GM21825 (cell line): ENCODE measurements around the gene RALGPS1.

ENCODE experiments used
- ATAC-seq: cut with Tn5 transposase; IDR thresholded peaks from one replicate; pipeline ENCODE4 v1.9.1; 2021; ENCODE audit warnings: mild to moderate bottlenecking, moderate library complexity; ENCODE audit not compliant: unreplicated experiment

Gene RALGPS1

DNA sequence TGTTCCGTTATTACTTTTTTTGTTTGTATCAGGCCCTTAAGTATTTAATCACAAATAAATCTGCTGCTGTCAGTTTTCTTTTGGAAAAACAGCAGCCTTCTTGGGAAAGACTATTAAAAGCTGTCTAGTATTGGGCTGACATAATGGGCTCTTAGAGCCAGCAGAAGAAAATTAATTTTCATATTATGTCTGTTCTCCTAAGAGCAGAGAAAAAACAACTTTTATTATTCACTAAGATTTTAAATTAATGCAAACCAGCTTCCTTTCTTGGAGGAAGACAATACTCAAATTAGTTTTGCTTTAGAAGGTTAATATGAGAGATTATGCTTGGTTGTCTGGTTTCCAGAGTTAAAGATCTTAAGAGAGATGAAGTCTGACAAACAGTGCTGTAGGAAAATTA lies 319.4 kb downstream of the RALGPS1 start:
- ATAC-seq, result no peak

DNA sequence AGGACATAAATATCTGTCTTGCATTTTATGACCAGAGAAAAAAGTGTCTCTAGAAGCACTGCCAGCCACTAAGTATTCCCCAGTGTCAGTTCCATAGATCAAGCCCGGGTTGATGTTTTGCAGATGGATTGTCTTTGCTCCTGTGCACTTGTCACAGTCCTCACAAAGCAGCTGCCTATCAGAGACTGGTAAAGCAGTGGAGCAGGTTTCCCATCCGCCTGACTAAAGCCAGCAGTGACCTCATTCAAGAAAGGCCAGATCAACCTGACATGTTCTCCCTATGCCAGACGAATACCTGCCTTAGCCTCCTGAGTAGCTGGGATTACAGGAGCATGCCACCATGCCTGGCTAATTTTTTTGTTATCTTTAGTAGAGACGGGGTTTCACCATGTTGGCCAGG lies 323.2 kb downstream of the RALGPS1 start:
- no peak for ATAC-seq

DNA sequence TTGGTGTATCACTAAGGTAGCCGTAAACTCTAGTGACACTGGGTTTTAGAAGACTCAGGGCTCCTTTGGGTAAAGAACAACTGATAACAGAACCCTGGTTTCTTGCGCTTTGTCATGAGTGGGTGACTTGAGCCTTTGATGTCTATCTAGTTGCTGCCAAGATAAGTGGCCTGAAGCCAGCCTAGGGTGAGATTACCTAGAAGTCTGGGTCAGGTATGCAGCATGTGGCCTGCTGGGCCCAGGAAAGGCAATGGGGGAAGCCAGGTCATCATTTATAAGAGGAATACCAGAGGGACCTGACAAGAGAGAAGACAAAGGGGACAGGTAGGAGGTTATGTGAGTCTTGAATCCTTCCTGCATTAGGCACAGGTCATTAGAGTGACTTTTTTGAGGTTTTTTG lies 326.8 kb downstream of the RALGPS1 start:
- no peak for ATAC-seq

DNA sequence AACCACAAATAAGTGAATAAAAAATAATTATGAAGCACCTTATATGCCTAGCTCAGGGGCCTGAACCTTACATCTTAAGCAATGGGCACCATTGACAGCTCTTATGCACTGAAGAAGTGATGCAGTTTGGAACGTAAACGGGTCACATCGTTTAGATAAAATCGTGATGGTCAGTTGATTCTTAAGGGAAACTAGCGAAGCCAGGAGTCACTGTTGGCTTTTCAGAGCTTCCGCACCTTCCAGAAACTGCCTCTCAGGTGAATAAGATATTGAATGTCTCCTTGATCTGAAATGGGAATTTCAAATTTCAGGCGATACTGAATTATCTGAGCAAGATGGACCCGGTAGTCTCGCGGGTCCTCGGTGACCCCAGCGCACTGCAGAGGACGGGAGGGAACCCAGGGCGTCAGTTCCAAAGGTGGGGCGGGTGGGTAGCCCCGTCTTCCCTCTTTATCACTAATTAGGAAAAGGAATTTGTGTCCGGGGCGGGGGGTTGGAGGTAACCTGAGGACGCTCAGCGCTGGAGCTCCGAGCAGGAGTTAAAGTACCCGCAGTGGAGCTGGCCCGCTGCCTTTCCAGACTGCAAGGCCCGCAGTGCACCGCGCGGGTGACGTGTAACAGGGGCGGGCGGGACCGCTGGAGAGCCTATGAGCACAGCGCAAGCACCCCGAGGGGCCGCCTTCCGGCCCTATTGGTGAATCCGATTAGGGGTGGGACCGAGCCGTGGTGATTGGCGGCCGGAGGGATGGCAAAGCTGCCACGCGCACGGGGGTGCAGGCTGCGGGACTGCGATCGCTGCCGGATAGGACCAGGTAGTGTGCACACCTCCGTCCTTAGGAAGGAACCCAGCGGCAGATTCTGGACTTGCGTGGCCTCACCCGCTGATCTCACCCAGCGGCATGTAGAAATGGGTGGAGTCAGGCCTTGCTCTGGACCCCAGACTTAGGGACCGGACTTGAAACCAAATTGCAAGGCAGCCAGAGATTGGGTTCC lies 330.3 kb downstream of the RALGPS1 start:
- peak; percentile 99 for ATAC-seq

DNA sequence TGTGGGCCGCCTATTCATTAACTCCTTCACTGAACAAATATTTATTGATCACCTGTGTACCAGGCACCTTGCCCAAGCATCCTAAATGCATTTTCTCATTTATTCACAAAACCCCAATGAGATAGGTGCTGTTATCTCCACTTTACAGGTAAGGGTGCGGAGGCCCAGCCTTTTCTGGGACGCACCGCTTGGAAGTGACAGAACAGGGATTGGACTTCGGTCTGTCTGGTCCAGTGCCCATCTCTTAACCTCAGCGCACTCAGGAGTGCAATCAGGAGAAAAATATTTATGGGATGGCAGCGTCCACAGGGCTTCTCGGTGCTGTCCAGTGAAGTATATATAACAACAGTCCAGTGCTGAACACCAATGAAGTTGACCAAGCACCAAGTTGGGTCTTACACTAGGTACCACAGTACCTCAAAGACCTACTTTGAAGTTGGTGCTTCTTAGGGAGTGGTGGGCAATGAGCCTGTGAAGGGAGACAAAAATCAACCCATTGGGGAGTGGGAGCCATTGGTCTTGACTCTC lies 331.1 kb downstream of the RALGPS1 start:
- ATAC-seq, result no peak

DNA sequence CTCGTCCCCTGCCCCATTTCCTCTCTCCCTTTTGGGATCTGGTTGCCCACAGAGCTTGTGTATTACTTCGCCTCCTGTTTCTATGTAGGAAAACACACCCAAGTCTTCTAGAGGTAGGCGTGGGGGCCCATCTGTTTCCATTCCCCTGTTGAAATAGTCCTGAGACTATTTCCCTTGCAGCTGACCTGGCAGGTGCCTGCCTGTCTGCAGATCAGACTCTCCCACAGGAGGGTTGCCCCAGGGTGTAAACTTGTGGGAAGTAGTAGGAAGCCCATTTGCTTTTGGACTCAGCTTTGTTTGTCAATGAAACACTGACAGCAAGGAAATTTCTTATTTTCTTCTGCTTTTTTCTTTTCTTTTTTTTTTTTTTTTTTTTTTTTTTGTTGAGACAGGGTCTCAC lies 333.7 kb downstream of the RALGPS1 start:
- ATAC-seq, result no peak

DNA sequence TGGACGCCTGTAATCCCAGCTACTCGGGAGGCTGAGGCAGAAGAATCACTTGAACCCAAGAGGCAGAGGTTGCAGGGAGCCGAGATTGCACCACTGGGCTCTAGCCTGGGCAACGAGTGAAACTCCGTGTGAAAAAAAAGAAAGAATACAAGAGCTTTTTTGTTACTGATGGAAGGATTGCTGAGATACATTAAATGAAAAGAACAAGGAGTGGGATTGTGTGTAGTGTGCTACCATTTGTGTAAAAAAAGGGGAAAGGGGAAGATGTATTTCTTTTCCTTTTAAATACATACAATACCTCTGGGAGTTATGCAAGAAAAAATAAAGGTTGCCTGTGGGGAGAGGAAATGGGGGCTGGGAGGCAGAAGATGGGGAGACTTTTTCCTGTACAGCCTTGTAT lies 335.3 kb downstream of the RALGPS1 start:
- no peak for ATAC-seq

DNA sequence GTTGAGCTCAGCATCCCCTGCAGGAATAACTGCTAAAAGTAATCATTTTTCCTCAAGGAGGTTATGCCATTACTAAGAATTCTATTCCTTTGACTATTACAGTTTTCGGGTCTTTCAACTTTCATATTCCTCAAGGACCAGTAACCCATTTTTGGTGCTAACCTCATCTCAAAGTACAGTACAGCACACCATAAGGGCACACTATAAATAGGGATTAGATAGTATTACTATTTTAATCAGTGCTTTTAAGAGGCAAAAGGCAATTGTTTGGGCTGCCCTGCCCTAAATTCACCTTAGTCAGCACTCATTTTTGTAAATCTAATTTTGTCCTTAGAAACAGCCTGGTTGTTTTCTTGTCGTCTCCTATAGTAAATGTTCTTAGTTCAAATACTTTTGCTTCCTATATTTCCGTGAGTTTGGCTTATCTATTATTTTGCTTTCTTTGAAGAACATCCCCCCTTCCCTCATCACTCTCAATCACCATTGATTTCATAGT lies 336.4 kb downstream of the RALGPS1 start:
- no peak for ATAC-seq

DNA sequence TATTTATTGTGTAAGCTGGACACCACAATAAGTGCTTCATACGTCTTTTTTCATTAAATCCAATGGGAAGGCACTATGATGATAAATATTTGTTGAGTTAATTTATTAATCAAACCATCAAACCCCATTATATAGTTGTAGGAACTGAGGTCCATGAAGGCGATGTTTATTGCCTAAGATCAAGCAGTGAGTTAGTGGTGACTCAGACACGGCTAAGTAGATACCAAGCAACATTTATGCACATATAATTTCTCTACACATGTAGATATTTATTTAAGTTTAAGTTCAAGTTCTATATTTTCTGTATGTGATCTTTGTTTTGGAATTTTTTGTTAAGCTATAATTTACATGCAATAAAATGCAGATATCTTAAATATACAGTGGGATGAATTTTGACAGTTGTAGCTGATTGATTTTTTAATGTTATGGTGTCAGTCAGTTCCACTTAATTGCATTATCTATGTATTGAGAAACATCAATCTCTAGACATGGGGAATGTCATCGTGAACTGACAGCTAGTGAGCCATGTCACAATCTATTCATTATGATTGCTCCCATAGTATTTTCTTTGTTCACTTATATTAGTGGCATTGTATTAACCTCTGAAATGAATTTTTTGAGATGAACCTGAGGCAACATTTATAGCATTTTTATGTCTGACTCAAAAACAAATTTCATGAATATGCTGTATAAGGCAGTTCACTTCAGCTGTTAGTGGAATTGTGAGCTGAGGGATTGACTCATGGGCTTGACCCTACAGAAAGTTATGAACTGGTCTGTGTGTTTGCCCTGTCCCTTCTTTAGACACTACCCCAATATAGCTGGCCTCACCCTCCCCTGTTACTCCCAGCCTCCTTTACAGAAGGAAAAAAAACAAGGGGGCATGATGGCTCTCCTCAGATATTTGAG lies 338.1 kb downstream of the RALGPS1 start:
- ATAC-seq, result no peak

DNA sequence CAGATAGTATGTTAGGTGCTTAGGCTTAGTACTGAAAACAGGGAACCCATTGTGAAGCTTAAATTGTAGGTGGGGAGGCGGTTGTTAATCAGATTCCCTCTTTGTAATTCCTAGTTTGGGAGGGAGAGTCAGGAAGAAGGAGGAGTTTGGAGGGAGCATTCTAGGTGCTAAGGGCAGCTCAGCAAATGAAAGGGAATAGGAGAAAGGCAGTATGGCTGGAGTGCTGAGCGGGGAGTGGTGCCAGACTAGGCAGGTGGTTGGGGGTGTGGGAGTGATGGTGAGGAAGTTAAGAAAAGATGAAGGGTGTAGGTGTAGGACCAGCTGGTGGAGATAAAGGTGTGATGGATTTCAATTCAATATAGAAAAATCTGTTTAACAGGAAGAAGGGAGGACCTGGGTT lies 338.9 kb downstream of the RALGPS1 start:
- ATAC-seq, result no peak

DNA sequence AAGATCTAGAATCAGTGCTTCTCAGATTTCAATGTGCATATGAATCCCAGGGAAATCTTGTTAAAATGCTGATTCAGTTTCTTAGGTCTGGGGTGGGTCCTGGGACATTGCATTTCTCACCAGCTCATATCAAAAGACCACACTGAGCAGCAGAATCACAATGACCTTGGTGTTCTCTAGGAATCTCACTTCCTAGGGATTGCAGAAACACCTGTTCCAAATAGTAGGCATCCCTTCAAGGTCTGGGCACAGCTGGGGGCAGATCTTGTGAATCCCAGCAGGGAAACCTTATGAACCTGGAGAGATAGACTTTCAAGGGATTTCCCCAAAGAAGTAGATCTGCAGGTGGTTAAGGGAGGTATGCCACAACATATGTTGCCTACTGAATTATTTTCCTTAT lies 341.1 kb downstream of the RALGPS1 start:
- no peak for ATAC-seq

DNA sequence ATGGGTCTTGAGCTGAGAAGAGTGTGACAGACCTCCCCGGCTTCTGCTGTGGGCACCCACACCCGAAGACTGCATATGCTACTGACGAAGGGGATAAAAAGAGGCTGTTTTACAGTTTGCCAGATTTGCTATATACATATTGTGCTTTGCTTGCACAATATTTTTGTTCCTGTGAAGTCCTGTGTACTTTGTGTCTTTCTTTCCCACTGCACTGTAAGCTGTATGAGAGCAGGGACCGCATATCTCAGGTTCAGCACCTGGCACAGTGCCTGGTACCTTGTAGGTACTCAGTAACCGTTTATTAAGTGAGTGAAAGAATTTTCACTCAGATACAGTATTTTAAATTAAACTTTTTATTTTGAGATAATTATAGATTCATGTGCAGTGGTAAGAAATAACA lies 341.7 kb downstream of the RALGPS1 start:
- ATAC-seq, result no peak

DNA sequence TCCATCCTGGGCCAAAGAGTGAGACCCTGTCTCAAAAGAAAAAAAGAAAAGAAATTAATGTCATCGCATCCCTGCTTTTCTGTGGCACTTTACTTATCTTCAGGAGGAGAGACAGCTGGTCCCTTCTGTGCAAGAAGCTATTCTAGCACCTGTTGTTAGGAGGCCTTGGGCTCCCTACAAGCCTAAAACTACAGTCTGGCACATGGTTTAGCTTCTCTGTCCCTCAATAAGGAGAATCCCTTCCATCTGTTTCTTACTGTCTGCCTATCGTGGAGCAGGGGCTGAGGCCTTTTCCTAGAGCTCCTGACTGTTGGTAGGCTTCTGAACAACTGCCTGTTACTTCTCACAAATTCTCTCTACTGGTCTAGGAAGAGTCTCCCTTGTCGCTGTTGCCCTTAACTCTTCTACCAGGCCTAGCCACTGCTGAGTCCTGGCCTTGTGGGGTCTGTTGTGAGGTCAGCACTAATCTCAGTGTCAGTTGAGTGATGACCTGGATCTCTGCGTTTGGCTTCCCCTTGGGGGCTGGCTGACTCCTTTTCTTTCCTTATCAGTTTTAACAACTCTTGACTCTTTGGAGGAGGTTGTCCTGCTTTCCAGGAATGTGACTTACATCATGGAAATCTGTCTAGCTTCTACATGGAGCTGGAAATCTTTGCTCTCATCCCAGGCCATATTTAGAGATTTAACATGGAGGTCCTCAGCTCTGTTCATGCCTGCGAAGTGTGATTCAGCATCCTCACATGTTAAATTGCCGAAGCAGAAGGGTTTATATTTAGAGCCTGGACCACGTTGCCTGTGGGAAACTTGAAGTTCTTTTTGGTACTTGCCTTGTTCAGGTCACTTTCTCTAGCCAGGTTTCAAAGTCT lies 344.3 kb downstream of the RALGPS1 start:
- no peak for ATAC-seq

DNA sequence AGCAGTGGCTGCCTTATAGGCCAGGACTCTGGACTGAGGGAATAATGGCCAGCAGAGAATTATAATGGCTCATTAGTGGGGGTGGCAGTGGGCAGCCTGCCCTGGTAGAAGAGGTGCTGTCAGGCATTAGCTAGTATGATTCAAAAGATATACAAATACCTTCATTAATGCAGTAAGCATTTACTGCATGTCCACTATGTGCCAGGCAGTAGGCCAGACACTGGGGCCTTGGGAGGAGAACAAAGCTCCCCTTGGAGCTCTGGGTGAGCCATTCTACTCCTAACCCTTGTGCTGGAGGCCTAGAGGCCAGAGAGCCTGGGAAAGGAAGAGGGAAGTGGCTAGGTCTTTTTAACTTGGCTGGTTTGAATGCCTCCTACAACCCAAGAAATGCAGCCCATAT lies 348.0 kb downstream of the RALGPS1 start:
- ATAC-seq, result no peak

DNA sequence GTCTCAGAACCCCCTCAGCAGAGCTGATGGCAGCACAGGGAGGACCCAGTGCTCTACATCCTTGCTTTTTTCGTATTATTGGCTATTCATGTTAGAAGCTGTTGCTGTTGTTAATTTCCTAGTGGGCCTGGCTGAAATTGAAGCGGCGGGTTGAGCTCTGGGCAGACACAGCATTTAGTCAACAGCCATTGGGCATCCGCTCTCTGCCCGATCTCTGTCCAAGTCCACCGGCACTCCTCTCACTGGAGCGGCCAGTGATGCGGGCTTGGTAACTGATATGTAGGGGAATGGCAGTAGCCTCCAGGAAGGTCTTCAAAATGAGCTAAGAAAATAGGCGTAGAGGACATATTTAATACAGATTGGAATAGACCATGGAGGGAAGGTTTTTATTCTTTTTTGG lies 348.7 kb downstream of the RALGPS1 start:
- no peak for ATAC-seq

DNA sequence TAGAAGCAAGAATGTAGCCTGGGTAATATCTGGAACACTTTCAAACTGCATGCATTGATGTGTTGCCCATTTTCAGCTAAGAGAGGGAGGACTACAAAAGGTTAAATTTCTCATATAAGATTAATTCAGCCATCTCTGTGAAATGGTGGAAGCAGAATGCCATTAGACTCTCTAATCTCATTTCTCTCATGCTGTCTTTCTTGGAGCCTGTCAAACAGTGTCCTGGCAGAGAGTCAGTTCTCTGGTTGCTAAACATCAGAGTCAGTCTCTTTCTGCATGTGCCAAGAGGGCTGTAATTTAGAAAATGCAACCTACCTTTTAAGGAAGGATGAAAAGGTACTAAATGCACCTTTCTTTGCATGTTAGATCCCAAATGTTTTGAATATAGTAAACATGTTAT lies 349.1 kb downstream of the RALGPS1 start:
- ATAC-seq, result no peak

DNA sequence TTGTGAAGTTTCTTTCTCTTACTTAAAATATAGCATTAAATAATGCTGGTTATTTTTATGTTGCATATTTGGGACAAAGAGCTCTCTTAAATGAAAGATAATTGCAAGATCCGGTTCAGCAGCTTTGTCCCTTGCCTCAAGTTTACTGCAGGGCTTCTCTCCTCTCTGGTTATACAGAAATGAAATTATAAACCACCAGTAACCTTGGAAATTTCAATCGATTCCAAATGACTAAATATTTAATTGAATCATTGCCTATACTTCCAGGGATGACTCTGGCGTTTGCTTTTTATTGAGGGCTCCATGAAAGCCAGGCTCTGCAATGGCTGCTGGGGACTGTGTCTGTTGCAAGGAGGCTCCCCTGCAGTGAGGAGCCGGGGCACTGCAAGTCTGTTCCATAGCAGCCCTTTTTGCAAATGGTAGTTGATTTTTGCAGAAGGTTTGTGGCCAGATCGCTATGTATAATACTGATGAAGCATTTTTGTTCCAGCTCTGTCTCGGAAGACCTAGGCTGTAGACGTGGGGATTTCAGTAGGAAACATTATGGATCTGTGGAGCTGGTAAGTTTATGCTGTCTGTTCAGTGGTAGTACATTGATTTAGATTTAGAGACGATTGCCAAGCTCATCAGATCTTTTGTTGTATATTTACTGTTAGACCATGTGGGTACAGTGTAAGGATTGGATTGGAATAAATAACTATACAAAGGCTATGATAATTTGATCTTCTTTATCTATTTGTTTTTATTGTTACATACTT lies 350.1 kb downstream of the RALGPS1 start, which contains the start of gene GARNL3:
TSS of gene GARNL3 (plus strand) at position 313 of the 758 bp plus-strand sequence. CDS start at position 417, 104 bp downstream.
- no peak for ATAC-seq

DNA sequence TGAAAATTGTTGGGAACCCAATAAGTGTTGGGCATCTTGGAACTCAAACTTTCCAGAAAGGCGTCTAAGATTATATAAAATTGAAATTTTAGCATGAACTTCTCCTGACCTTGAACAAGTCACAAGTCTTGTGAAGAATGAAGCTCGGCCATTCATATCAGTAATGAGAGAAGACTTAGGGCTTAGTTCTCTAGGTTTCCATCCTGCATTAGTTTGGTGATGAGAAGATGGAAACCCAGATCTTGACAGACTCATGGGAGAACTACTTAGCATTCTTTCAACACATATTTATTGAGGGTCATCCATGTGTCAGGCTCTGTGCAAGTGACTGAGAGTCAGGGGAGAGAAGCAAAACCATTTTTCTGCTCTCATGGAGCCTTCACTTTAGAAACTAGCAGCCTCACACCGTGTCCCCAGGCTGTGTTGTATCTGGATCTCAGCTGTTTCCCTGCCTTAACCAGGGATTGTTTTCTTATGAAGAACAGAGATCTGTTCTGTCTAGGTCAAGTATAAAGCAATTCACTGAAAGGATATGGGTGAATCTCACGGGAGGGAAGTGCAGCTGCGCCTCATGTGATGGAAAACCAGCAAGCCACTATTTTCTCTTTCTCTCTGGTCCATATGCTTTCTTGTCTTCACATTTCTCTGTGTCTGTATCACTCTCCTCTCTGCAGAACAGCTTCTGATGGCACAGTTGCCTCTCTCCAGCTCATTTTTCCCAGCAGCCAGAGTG lies 353.4 kb downstream of the RALGPS1 start:
- ATAC-seq, result no peak

DNA sequence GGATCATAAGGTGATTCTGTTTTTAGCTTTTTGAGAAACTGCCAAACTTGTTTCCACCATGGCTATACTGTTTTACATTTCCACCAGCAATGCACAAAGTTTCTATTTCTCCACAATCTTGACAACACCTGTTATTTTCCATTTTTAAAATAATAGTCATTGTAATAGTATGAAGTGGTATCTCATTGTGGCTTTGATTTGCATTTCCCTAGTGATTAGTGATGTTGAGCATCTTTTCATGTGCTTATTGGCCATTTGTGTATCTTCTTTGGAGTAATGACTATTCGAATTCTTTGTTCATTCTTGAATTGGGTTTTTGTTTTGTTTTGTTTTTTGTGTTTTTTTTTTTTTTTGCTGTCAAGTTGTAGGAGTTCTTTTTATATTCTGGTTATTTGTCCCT lies 354.9 kb downstream of the RALGPS1 start:
- ATAC-seq, result no peak
